Omental fat pad (tissue), 4 donors: Measurements from ENCODE around the gene AGBL4. TPM values are rescaled to one million over a fixed set of nuclear protein-coding genes. Genes with fewer than 3 reads are reported as not detected.

ENCODE experiments used
- ATAC-seq: fragments of 150-250 bp; one replicate; pipeline ENCODE4 v1.9.1; 2016; ENCODE audit warnings: mild to moderate bottlenecking, moderate library complexity; ENCODE audit not compliant: low FRiP score
- DNase-seq: peaks from one replicate; pipeline ENCODE4 v3.0.0-alpha.2; 2019; ENCODE audit warnings: low spot score
- CTCF ChIP-seq, 3 donors: fragments of 450-650 bp; IDR thresholded peaks; one replicate each; pipeline ENCODE4 v1.5.1; 2016 to 2017; ENCODE audit warnings: antibody characterized with exemption in 3 of 3, mild to moderate bottlenecking in 3 of 3, moderate library complexity in 2 of 3
- total RNA-seq, 4 donors: library from RNA; depleted of rRNA; stranded (reverse); fragments of >200 nt; gene quantifications; one replicate each; pipeline ENCODE4 v1.1.0, GENCODE V29; 2016

AGBL4 gene
- total RNA-seq, 4 donors from 2014 or later, result 0.31 to 1.1 (median 0.50) TPM

GRCh38 chr1:49544615-49545014, 479.1 kb downstream of the AGBL4 start:
- ATAC-seq (no peak), DNase-seq (no peak)

GRCh38 chr1:49541096-49541752, 482.5 kb downstream of the AGBL4 start:
- ATAC-seq (no peak), DNase-seq (no peak)
- no peak for TF ChIP-seq CTCF (IDR thresholded peaks at IDR 0.05)

More at GRCh38 chr1:49544615-49545014, 479.1 kb downstream of the AGBL4 start:
- TF ChIP-seq CTCF (IDR thresholded peaks at IDR 0.05), result no peak

GRCh38 chr1:49527606-49528305, 496.0 kb downstream of the AGBL4 start:
- ATAC-seq (no peak), DNase-seq (no peak)
- TF ChIP-seq CTCF (IDR thresholded peaks at IDR 0.05), result no peak

GRCh38 chr1:49526672-49527071, 497.1 kb downstream of the AGBL4 start:
- ATAC-seq, result no peak
- no peak for DNase-seq
- TF ChIP-seq CTCF (IDR thresholded peaks at IDR 0.05), result no peak

GRCh38 chr1:49523764-49524163, 500.0 kb downstream of the AGBL4 start:
- DNase-seq (no peak), ATAC-seq (no peak)
- no peak for TF ChIP-seq CTCF (IDR thresholded peaks at IDR 0.05)

- DNase-seq, result no peak
- ATAC-seq, result no peak
- no peak for TF ChIP-seq CTCF (IDR thresholded peaks at IDR 0.05)
These were observed 556.8 kb downstream of the AGBL4 start for GRCh38 chr1:49466961-49467360.
